GM19468 (cell line): ENCODE data around the gene KHDC4.

Experiments used
- ATAC-seq: cut with Tn5 transposase; IDR thresholded peaks from one replicate; pipeline ENCODE4 v1.9.1; 2021; ENCODE audit warnings: mild to moderate bottlenecking, moderate library complexity, moderate number of reproducible peaks; ENCODE audit not compliant: unreplicated experiment; ENCODE audit errors: extremely low read depth

KHDC4 gene

DNA sequence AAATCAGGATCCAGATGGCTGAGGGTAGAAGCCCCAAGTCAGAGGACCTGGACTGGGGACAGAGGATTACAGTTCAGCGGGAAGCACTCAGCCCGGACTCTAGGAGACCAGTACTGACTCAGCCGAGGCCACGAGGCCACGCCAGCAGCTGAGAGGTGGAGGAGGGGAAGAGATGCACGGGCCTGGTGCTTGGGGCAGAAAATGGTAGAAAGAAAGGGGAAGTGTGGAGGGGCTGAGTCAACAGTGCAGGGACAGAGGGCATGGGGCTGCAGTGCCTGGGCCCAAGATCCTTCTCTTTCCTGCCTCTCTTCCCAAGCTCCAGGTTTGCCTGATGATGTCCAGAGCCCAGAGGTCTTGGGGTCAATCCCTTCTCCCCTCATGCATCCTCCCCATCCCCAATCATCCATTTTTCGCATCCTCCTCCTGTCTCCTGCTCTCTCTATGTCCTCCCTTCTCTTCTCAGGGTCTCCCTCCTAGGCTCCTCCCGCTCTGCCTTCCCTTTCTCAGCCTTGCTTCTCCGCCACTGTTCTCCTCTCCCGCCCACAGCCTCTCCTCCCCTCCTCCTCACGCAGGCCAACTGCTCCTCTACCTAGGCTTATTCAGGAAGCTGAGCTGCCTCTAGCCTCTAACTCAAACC is 36.4 kb upstream of the KHDC4 start:
- ATAC-seq = no peak

DNA sequence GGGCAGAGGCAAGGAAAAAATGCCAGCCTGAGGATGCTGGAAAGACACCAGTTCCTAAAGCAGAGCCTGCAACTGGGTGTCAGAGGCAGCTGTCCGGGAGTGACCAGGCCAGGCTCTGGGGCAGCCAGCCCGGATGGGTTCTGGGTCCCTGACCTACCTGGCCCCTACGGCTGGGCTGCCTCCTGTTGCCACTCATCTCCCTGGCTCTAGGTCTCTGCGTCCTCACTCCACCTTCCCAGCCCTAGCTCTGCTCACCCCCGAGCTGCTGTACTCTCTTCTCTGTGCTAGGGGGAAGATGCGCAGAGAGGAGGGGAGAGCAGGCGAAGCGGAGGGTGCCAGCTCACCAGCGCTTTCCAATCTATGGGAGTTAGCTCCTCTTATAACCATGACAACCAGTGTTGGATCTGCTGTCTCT is 35.2 kb upstream of the KHDC4 start:
- no peak for ATAC-seq

DNA sequence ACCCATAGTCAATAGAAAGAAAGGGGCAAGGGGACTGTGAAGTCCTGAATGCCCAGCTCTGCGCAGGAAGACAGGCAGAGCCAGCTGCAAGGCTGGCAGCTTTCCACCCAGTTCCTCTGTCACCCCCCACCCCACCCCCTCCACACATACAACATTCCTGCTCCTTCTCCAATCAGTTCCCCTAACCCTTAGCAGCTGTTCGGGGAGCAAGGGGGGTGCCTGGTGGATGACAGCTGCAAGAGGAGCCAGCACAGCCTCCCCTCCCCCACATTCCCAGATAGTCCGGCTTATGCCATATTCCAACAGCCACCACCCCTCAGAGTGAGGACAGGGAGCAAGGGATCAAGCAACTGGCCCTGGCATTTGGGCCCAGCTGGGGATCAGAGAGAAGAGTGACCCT is 34.5 kb upstream of the KHDC4 start:
- ATAC-seq = no peak

DNA sequence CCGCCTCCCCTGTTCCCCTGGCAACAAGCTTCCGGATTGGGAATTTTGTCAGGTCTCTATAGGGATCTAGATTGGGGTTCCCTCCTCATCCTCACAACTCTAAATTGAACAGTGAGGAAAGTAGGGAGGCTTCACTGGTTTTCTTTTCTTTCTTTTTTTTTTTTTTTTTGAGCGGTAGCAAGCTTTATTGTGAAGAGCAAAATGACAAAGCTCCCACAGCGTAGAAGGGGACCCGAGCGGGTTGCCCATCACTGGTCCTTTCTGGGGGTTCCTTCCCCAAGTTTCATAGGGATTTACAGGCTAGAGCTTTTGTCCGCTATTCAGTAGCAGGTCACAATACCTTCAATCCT is 33.8 kb upstream of the KHDC4 start:
- ATAC-seq = no peak

DNA sequence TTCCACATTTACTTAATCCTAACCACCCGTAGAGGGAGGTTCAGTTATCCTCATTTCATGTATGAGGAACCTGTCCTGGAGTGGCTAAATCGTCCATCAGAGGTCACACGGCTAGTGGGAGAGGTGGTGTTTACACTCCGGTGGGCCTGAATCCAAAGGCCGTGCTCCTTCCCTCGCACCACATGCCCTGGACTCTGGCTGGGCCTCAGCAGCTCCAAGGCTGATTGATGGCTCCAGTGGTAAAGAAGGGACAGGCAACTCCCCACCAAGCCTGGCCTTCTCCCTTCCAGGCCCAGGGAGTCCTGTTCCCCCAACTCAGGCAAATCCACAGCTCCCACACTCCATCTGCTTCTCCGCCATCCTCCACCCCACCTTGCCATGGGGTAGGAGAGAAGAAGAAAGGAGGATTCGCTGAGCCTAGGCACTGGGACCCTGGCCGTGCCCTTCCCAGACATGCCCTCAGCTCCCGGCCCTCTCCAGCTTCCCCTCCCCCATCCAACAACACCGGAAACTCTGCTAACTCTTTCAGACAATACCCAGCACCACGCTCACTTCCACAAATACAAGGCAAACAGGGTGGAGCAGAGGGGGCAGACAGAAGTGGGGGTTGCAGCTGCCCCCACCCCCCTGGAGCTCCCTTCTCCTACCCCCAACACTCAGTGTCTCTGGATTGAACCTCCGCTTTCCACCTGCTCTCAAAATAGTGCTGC is 33.3 kb upstream of the KHDC4 start:
- no peak for ATAC-seq

DNA sequence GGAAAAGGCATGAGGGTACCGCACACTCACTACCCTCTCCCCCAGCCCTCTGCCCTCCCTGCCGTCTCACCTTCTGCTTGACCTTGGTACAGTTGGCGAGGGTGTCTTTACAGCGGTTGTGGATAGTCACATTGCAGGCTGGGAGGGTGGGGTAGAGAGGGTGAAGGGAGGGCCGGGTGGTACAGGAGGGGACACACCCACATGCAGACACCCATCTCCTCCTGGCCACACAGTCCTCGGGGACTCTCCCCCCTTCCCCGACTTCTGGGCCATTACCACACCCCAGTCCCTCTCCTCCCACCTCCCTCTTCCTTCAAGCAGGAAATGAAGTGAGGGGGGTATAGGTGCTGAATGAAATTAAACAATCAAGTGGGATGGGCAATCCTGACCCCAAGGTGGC is 32.5 kb upstream of the KHDC4 start:
- no peak for ATAC-seq

DNA sequence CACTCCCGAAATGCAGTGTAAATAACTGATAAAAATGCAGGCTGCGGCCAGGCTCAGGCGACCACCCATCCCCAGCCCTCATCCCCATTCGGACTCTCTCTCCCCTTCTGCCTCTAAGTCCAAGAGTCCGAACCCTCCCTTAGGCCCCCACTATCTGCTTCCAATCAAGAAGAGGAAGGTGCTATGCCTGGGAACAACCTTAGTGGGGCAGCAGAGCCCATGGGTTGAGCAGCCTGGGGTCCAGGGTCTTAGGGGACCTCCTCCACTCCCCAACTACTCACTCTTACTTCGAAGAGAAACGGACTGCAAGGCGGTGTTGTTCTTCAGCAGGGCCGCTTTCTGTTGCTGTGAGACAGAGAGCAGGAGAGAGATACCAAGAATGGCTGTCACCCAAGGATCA is 31.9 kb upstream of the KHDC4 start:
- no peak for ATAC-seq

DNA sequence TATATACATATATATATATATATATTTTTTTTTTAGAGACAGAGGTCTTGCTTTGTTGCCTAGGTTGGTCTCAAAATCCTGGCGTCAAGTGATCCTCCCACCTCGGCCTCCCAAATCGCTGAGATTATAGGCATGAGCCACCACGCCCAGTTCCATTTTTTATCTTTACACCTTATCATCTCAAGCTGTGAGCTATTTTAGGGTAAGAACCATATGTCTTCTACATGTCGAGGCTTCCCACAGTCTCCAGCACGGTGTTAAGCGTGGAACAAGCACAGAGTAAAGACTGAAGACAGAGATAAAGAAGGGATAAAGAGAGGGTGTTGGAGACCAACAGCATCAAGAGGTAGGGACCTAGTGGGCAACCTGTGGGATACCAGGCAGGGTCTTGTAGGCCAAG is 30.0 kb upstream of the KHDC4 start:
- ATAC-seq = no peak

DNA sequence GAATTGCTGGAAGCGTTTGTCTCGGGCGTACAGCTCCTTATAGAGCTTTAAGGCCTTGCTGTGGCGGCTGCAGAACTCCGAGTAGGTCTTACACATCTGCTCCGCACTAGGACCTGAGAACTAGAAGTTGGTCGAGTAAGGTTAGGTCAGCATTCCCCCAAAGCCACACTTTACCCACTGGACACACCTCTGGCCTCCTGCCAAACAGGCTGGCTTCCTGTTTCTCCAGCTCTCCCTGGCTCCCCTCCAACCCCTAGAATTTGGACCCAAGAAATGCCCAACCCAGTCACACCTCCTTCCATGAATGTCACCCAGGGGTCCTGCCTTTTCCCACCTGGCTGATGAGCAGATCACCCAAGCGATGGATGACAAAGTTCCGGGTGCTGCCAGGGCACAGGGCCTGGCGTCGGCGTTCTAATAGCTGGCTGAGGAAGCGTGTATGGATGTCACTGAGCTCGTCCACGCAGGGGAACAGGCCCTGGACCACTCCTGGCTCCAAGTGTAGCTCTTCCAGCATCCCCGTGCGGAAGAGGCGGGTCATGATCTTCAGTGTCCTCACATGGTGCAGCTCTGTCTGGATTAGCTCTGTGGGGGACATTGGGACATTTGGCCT is 28.5 kb upstream of the KHDC4 start:
- ATAC-seq = no peak

DNA sequence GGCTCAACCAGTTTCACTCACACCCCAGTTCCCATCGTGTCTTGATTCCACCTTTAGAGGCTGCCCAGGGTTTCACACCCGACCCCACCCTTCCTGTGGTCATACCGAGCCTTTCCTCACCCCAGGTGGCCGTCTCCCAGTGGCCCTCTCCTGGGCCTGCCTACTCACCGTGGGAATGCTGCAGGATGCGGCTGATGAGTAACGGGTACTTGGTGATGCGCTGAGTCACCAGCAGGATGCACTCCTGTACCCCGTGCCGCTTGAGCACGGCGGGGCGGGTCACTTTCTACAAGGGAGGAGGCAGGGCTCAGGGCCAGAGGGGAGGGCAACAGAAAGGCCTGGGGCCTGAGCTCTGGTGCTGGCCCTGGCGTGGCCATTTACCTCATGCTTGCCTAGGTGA is 27.7 kb upstream of the KHDC4 start:
- no peak for ATAC-seq

DNA sequence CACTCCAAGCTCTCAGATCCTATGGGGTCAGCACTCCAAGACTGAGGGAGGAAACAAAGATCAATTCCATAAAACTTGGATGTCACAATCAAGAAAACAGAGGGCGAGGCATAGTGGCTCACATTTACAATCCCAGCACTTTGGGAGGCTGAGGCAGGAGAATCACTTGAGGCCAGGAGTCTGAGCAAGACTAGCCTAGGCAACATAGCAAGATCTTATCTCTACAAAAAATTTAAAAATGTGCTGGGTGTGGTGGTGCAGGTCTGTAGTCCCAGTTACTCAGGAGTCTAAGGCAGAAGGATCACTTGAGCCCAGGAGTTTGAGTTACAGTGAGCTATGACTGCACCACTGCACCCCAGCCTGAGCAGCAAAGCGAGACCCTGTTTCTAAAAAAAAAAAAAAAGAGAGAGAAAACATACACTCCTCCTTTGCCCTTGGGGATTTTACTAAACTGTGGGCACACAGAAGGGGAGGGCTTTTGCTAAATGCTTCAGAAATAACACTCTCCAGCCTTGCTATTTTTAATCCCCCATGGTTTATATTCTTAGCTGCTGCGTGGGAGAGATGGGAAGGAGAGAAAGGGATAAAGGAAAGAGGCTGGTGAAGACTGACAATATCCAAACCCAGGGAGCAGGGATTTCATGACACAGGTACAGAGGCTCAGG is 26.0 kb upstream of the KHDC4 start:
- ATAC-seq = no peak

DNA sequence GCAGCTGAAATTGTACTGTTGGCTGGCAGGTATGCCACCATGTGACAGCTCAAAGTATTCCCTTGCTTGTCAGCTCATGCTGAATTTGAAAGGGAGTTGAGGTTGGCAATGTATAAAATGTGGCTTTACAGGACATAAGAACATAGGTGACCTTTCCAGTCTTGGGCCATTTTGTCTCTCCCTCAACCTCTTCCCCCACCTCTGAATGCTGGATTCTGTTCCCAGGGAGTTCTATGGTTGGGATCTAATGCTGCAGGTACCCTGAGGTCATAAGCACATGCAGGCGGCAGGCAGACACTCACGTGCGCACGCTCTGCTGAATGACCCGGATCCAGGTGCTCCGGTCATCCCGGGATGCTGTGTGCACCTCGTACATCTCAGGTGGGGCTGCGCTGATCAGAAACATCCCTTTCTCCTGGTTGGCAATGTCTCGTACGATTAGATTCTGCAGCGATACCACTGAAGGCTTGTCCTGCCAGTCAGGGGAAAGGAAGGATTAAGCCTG is 23.2 kb upstream of the KHDC4 start:
- no peak for ATAC-seq

DNA sequence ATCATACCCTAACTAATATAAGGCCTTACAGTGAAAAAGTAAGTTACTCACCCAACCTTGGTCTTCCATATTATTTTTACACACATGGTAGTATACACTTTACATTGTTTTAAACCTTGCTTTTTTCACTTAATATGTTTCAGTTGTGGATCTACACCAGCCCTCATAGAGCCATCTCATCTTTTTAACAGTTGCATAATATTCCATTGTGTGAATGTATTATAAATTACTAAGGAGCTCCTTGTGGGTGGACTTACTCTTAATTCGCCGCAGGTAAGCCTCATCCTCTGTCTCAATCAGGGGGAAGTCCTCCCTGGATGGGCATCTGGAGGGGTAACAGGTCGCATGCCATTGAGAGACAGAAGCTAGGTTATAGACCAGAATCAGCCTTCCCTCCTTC is 20.4 kb upstream of the KHDC4 start:
- no peak for ATAC-seq

DNA sequence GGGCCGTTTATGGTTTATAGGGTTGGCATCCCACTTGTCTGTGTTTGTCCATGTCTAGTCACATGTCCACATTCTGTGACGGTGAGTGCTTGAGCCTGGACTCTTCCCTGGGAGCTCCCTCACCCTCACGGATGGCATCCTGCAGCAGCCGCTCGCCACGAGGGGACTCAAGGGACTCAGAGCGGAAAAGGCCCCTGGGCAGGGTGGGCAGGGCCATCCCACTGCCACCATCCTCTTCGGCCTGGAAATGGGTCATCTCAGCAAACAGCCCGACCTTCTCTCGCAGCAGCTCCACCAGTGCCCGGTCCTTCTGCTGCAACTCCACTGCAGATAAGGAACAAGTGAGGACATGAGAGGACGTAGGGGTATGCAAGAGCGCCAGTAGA is 18.3 kb upstream of the KHDC4 start:
- ATAC-seq = no peak

DNA sequence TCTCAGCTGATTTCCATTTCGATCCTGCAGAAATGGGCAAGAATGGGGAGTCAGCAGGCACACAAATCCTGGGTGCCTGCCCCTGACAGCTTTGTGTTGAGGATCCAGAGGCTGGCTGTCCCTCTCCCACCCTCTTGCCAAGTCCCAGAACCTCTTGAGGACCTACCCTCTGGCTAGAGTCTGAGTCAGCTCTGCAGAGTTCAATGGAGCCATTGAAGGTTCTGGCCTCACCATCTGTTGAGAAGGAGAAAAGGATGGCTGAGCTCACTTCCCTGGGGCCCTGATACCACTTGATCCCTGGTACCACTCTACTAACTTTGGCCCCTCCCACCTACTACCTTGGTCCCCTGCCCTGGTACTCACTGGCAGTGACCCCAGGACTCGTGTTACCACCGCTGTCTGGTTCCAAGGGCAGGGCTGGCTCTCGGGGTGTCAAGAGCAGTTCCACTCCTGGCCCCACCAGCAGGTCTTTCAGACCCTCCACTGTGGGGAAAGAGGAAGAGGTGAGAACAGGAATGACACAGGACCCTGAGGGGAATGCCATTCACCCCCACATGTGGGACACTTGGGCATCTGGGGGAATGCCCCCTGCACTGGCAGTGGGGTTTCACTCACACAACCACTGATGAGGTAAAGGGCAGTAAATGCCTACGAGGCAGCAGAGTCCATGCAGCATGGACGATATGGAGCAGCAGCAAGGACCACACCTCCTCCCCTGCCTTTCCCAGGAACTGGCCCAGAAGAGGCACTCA is 17.7 kb upstream of the KHDC4 start:
- ATAC-seq = no peak

DNA sequence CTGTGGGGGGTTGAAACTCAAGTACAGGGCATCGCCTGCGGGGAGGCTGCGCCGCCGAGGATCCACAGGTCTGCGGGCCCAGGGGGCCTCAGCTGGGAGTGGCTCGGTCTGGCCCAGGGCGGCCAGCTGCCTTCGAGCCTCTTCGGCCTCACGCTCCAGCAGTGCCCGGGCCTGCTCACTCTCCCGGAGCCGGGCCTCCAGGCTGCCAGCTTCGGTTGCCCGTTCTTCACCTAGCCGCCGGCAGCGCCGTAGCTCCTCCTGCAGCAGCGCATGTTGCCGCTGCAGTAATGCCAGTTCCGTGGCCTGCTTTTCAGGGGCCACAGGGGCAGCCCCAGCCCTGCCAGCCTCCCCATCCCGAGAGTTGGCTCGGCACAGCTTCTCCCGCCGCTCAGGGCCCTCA is 16.6 kb upstream of the KHDC4 start:
- no peak for ATAC-seq

DNA sequence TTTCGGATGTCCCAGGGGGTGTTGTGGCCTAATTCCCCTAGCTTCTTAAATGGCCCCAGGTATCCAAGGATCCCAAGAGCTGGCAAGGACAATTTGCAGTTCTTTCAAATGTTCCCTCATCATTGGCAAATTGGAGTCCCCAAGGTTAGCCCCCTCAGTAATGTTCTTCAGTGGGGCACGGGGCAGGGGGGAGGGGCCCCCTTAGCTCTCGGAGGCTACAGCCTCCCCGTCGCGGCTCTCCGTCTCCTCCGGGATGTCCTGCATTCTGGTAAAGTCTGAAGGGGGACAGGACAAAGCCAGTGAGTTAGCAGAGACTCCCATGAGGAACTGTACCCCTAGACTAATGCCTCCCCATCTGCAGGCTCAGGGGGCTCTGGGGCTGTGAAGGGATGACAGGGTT is 13.5 kb upstream of the KHDC4 start:
- ATAC-seq = no peak

DNA sequence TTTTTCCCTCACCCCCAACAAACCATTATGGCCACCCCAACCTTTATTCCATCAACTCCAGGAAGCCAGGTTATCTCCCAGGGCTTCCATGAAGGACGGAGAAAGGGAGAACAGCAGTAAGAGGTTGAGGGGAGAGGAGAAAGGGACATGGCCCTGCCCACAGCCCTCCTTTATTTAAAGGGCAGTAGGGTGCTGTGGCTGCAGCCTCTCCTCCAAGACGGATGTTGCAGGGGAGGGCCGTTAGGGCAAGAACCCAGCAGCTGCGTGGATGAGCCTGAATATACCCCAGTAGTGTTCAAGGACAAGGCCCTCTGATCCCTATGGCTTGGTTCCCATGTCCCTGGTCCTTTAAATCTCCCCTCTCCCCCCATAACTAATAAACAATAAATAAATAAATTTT is 13.1 kb upstream of the KHDC4 start:
- ATAC-seq = no peak

DNA sequence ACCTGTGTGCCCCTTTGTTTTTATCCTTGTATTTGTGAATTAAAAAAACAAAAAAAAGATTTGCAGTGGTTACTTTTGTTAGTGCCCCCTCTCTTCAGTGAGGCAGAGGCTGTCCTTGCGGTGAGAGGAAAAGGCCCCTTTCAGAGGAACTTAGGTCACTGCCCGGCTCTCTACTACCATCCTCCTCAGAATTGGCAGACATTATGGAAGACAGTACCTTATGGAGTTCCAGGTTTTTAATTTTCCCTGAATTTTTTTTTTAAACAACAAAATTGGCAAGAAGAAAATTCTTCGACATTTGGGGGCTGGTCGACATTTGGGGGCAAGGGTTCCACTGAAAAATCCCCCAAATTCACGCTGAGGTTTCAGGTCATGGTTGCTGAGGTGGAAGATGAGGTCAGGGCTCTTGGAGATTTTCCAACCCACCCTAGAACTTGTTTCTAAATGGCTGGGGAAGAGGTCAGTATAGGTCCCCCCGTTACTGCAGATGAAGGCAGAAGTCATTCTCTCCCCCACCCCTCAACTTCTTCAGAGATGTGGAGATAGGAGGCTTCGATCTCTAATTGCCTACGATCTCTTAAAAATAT is 12.5 kb upstream of the KHDC4 start:
- no peak for ATAC-seq

DNA sequence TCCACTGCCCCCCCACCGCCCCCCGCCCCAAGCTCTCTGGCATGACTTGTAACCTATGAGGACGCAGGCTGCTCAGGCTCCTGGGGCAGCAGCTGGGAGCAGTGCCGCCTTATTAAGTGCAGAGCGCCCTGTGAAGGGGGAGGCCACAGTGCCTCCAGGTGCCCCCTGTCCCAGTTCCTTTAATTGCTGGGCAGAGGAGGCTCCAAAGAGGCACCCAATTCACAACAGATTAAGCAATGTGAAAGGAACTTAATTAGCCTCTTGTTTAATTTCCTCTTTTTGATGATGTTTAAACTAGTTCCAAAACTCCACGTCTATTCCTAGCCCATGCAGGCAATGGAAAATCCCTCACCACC is 10.2 kb upstream of the KHDC4 start:
- ATAC-seq = no peak
